Stimulated activated CD4-positive, alpha-beta T cell treated with anti-CD3 and anti-CD28 coated beads, Interleukin-1b, Interleukin-23, amount 100 ng/mL, for 48 hours (primary cell): Measurements from ENCODE around the gene PCP4L1.

ENCODE experiments used
- DNase-seq: peaks from one replicate; pipeline ENCODE4 v3.0.0-alpha.2; 2020

PCP4L1 gene

DNA sequence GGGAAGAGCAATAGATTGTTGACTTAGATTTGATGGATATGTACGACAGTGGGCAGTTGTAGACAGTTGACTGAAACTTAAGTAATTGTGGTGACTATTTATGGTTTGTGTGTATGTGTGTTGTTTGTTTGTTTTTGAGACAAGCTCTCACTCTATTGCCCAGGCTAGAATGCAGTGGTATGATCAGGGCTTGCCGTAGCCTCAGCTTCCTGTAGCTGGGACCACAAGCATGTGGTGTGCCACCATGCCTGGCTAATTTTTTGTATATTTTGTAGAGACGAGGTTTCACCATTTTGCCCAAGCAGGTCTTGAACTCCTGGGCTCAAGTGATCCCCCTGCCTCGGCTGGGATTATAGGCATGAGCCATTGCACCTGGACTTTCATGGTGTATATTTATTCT lies 65.5 kb downstream of the PCP4L1 start:
- no peak for DNase-seq

DNA sequence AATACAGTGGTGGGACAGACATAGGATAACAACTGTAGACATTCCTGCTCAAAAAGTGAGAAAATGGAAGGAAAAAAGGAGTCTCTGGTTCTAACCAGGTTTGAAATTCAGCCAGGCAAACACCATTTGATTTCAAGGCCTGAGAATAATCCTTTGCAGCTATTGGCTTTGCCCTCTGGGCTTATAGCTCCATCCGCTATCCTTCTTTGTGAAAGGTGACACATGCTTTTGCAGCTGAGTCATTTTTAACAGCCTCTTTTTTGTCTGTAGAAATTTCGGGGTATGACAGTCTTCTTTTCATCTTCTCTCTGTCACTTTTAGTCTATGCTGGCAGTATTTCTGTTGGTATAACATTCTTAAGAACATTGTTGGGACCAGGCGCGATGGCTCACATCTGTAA lies 71.8 kb downstream of the PCP4L1 start:
- no peak for DNase-seq

- no peak for DNase-seq
Measured at GRCh38 chr1:161333166-161333565, 74.6 kb downstream of the PCP4L1 start.
